Kidney (tissue), 14 donors: Measurements from ENCODE around the gene EXOSC6. TPM values are rescaled to one million over a fixed set of nuclear protein-coding genes. Genes with fewer than 3 reads are reported as not detected.
"Not testable (repeated sequence)": the region's sequence is repeated elsewhere in the genome, so short reads cannot be mapped to it uniquely, and the experiment has no call there.

Experiments used
- DNase-seq, 5 donors: peaks; one replicate each; pipeline ENCODE4 v3.0.0-alpha.2; 2013 to 2020
- FAIRE-seq: peaks from 2 replicates; lab custom pipeline; 2012; peaks lifted over from hg19 to GRCh38; lab: Jason Lieb, UNC
- H3K27ac ChIP-seq, 2 donors: one replicate each; pipeline ENCODE4 v1.7.0; 2013; ENCODE audit warnings: low read depth in 2 of 2, low read length in 2 of 2, inconsistent platforms in 1 of 2
- H3K27me3 ChIP-seq: one replicate; pipeline ENCODE4 v1.7.1; 2013; ENCODE audit warnings: low read length, inconsistent platforms; ENCODE audit not compliant: control insufficient read depth, insufficient read depth
- H3K36me3 ChIP-seq, 3 donors: one replicate each; pipeline versions ENCODE4 v1.7.0 to v1.7.1; 2013; ENCODE audit warnings: low read length in 3 of 3, control low read depth in 1 of 3, inconsistent platforms in 1 of 3; ENCODE audit not compliant: insufficient read depth in 3 of 3, control insufficient read depth in 2 of 3
- H3K4me1 ChIP-seq, 3 donors: one replicate each; pipeline versions ENCODE4 v1.7.0 to v1.7.1; 2013; ENCODE audit warnings: low read length in 3 of 3, inconsistent platforms in 1 of 3, low read depth in 1 of 3; ENCODE audit not compliant: control insufficient read depth in 2 of 3, insufficient read depth in 2 of 3
- H3K4me3 ChIP-seq, 3 donors: one replicate each; pipeline versions ENCODE4 v1.7.0 to v1.8.1; 2013; ENCODE audit warnings: low read length in 3 of 3, control low read depth in 1 of 3, inconsistent platforms in 1 of 3
- H3K9ac ChIP-seq, 3 donors: one replicate each; pipeline versions ENCODE4 v1.7.0 to v1.7.1; 2013; ENCODE audit warnings: low read length in 3 of 3, control low read depth in 1 of 3, inconsistent platforms in 1 of 3
- H3K9me3 ChIP-seq, 3 donors: one replicate each; pipeline versions ENCODE4 v1.7.0 to v1.7.1; 2013; ENCODE audit warnings: low read length in 3 of 3, control low read depth in 1 of 3, inconsistent platforms in 1 of 3; ENCODE audit not compliant: control insufficient read depth in 2 of 3, insufficient read depth in 1 of 3
- CTCF ChIP-seq: IDR thresholded peaks from 3 replicates; pipeline ENCODE4 v1.5.1; 2012; ENCODE audit warnings: mild to moderate bottlenecking, moderate library complexity, borderline replicate concordance; ENCODE audit not compliant: insufficient read depth; ENCODE audit errors: extremely low read depth
- intact Hi-C: fragments of 100-400 bp; cut with DNase I; formaldehyde crosslinking; loops from one replicate; pipeline ENCODE4 v1.11.1; 2022
- polyA plus RNA-seq: library from polyadenylated mRNA; stranded (reverse); fragments of 350-450 nt; fragmentation: Illumina TruSeq; extraction: RNeasy Lipid Tissue Mini Kit (QIAGEN cat#74804); gene quantifications from one replicate; pipeline ENCODE4 v1.2.3, GENCODE V29; 2014; ENCODE audit warnings: low read depth, low replicate concordance; ENCODE audit not compliant: insufficient read depth
- total RNA-seq: library from RNA; stranded (reverse); fragmentation: NEBNext Ultra II Directional; extraction: Animal tissue kit (Norgen Biotek cat#: 25700); gene quantifications from one replicate; pipeline ENCODE4 v1.2.1, GENCODE V29; 2021
- donor health status: control.
- donor health status: control.
- donor health status: control.
- donor health status: control.
- donor health status: control.
- donor health status: DM: yes; HTN: yes; CAD: no.
- donor health status: Normal renal cell carcinoma (clear cell type).

Gene EXOSC6
- total and polyA plus RNA-seq, 2 donors from 2014 or later = 13.1 to 22.6 TPM

GRCh38 chr16:70271696-70272095, 20.0 kb upstream of the EXOSC6 start:
- H3K4me1 ChIP-seq = no peaks in the 10 kb centered on the region
- intact Hi-C loops = no loop called here
- H3K9me3 ChIP-seq = no peaks in the 10 kb centered on the region
- no peak overlapping the region for H3K9ac ChIP-seq
- H3K27ac ChIP-seq = no peak overlapping the region
- peaks cover 12 to 46% (median 31%) of the 10 kb centered on the region in 3 donors for H3K36me3 ChIP-seq
- TF ChIP-seq CTCF = no peak
- FAIRE-seq (no peak), DNase-seq (peak in 1 of 5 donors; percentile 34)
- H3K27me3 ChIP-seq = no peaks in the 10 kb centered on the region
- no peak overlapping the region for H3K4me3 ChIP-seq

DNA sequence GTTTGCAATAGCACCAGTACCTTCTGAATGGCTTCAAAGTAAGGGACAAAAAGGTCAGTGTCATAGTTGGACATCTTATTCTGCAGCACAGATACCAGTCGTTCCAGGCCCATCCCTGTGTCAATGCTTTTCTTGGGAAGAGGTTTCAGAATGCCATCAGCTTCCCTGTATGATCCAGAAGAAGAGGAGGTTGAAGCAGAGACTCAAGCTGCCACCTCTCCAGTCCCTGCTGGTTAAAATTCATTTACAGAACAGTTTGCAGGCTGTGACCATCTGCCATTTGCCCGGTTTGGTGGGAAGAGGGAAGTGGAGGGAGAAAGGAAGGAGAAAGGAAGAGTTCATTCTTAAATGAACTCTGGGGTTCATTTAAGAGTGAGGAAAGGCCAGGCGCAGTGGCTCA, 18.4 kb upstream of the EXOSC6 start:
- no peak for DNase-seq
- H3K9me3 ChIP-seq = no peaks in the 10 kb centered on the region
- no peak overlapping the region for H3K9ac ChIP-seq
- H3K27ac ChIP-seq = no peak overlapping the region
- no peak for TF ChIP-seq CTCF
- no peaks in the 10 kb centered on the region for H3K4me1 ChIP-seq
- H3K36me3 ChIP-seq = peaks cover 12 to 45% (median 34%) of the 10 kb centered on the region in 3 donors
- intact Hi-C loops = no loop called here
- no peak for FAIRE-seq
- no peak overlapping the region for H3K4me3 ChIP-seq
- no peaks in the 10 kb centered on the region for H3K27me3 ChIP-seq

- no peak for FAIRE-seq
- H3K27me3 ChIP-seq = no peaks in the 10 kb centered on the region
- H3K36me3 ChIP-seq = peaks cover 12 to 52% (median 40%) of the 10 kb centered on the region in 3 donors
Measured at GRCh38 chr16:70269471-70269870, 17.7 kb upstream of the EXOSC6 start.

GRCh38 chr16:70267922-70268321, 16.2 kb upstream of the EXOSC6 start:
- H3K27ac ChIP-seq, H3K9me3 ChIP-seq, FAIRE-seq, H3K4me1 ChIP-seq, H3K9ac ChIP-seq, intact Hi-C loops, H3K27me3 ChIP-seq, DNase-seq, H3K4me3 ChIP-seq: not testable (repeated sequence)
- H3K36me3 ChIP-seq = peaks cover 14 to 62% (median 41%) of the 10 kb centered on the region in 3 donors

More at GRCh38 chr16:70269471-70269870, 17.7 kb upstream of the EXOSC6 start:
- no peak for TF ChIP-seq CTCF
- Histone ChIP-seq H3K9ac (no peak overlapping the region), H3K4me1 (no peaks in the 10 kb centered on the region), H3K27ac (no peak overlapping the region), H3K9me3 (no peaks in the 10 kb centered on the region), H3K4me3 (no peak overlapping the region)
- DNase-seq = no peak
- intact Hi-C loops = no loop called here
